H1 (cell line): Measurements from ENCODE around the gene ANKRD29. TPM values are rescaled to one million over a fixed set of nuclear protein-coding genes. Genes with fewer than 3 reads are reported as not detected.

ENCODE experiments used
- CTCF ChIA-PET: fragments of 300-600 bp; sonication (Branson Sonifier 250); formaldehyde crosslinking; loops from one replicate; lab custom pipeline; 2021; ENCODE audit not compliant: partially characterized antibody; lab: Charles Lee
- POLR2A ChIA-PET: fragments of 300-600 bp; sonication (Branson Sonifier 250); formaldehyde crosslinking; loops from one replicate; lab custom pipeline; 2021; ENCODE audit warnings: inconsistent platforms; ENCODE audit not compliant: partially characterized antibody; lab: Charles Lee
- DNase-seq, 2 experiments: peaks; one replicate each; pipeline versions ENCODE4 v3.0.0 to v3.0.0-alpha.2; 2010 to 2022; ENCODE audit warnings: low spot score in 2 of 2, low read depth in 1 of 2, mixed read lengths in 1 of 2
- FAIRE-seq: peaks from 2 replicates; lab custom pipeline; 2011; peaks lifted over from hg19 to GRCh38; lab: Jason Lieb, UNC
- H2AFZ ChIP-seq: 2 replicates; pipeline ENCODE4 v1.8.1; 2012; ENCODE audit warnings: low read length, inconsistent platforms
- H2AK5ac ChIP-seq: 2 replicates; pipeline ENCODE4 v1.6.1; 2013; ENCODE audit warnings: low read depth, low read length
- H2BK120ac ChIP-seq: replicated peaks from 2 replicates; pipeline ENCODE3; 2013; ENCODE audit warnings: low read depth, low read length, inconsistent platforms
- H2BK12ac ChIP-seq: 2 replicates; pipeline ENCODE4 v1.6.1; 2013; ENCODE audit warnings: low read depth, low read length
- H2BK15ac ChIP-seq: 2 replicates; pipeline ENCODE4 v1.6.1; 2013; ENCODE audit warnings: low read length
- H2BK20ac ChIP-seq: 2 replicates; pipeline ENCODE4 v1.6.1; 2013; ENCODE audit warnings: low read length
- H2BK5ac ChIP-seq: 2 replicates; pipeline ENCODE4 v1.6.1; 2013; ENCODE audit warnings: low read depth, low read length
- H3K14ac ChIP-seq: 2 replicates; pipeline ENCODE4 v1.6.1; 2013; ENCODE audit warnings: inconsistent platforms; ENCODE audit not compliant: insufficient read length
- H3K18ac ChIP-seq: 2 replicates; pipeline ENCODE4 v1.6.1; 2013; ENCODE audit warnings: low read length; ENCODE audit errors: extremely low read depth
- H3K23ac ChIP-seq: 2 replicates; pipeline ENCODE4 v1.6.1; 2013; ENCODE audit warnings: inconsistent platforms; ENCODE audit not compliant: insufficient read length
- H3K23me2 ChIP-seq: 2 replicates; pipeline ENCODE4 v1.6.1; 2013; ENCODE audit warnings: low read depth, low read length
- H3K27ac ChIP-seq: 2 replicates; pipeline ENCODE4 v1.6.1; 2011; ENCODE audit warnings: low read depth, low read length, inconsistent platforms
- H3K27me3 ChIP-seq, 4 experiments: replicated peaks in 1 of 4; 1 replicate in 1 of 4; 2 replicates in 3 of 4; pipeline versions ENCODE4 v1.6.1 to v1.8.1; 2011 to 2013; ENCODE audit warnings: low read length in 3 of 4, mild to moderate bottlenecking in 3 of 4, inconsistent platforms in 2 of 4, mixed read lengths in 2 of 4, moderate library complexity in 1 of 4; ENCODE audit not compliant: control insufficient read depth in 3 of 4, insufficient read depth in 3 of 4; ENCODE audit errors: extremely low read depth in 1 of 4
- H3K36me3 ChIP-seq, 4 experiments: 2 replicates each; pipeline versions ENCODE4 v1.6.1 to v1.8.1; 2011 to 2013; ENCODE audit warnings: mild to moderate bottlenecking in 4 of 4, low read length in 3 of 4, moderate library complexity in 2 of 4, control low read depth in 1 of 4, inconsistent platforms in 1 of 4; ENCODE audit not compliant: insufficient read depth in 4 of 4, control insufficient read depth in 2 of 4
- H3K4ac ChIP-seq: replicated peaks from 2 replicates; pipeline ENCODE3; 2013; ENCODE audit warnings: low read length, low read depth, mixed read lengths, inconsistent platforms; ENCODE audit not compliant: insufficient read length
- H3K4me1 ChIP-seq, 4 experiments: replicated peaks in 1 of 4; 1 replicate in 1 of 4; 2 replicates in 3 of 4; pipeline versions ENCODE4 v1.6.1 to v1.8.1; 2011 to 2013; ENCODE audit warnings: low read length in 3 of 4, inconsistent platforms in 2 of 4, mixed read lengths in 1 of 4; ENCODE audit not compliant: insufficient read depth in 4 of 4, control insufficient read depth in 3 of 4
- H3K4me2 ChIP-seq, 2 experiments: 2 replicates each; pipeline versions ENCODE4 v1.6.1 to v1.8.1; 2011 to 2013; ENCODE audit warnings: low read depth in 2 of 2, low read length in 2 of 2, control low read depth in 1 of 2, inconsistent platforms in 1 of 2, mild to moderate bottlenecking in 1 of 2; ENCODE audit not compliant: insufficient read depth in 1 of 2
- H3K4me3 ChIP-seq, 4 experiments: fragments of 200-600, 300-600 bp in 1 of 4; sonication (generic), shearing (Covaris generic), sonication (Bioruptor Twin) in 1 of 4; 2 replicates each; pipeline versions ENCODE4 v1.5.1 to v1.8.1; 2011 to 2016; ENCODE audit warnings: low read length in 4 of 4, low read depth in 3 of 4, control low read depth in 2 of 4, inconsistent platforms in 2 of 4, mild to moderate bottlenecking in 2 of 4, mixed read lengths in 1 of 4, moderate library complexity in 1 of 4; ENCODE audit not compliant: insufficient read depth in 2 of 4; ENCODE audit errors: extremely low read depth in 1 of 4
- H3K56ac ChIP-seq: replicated peaks from 2 replicates; pipeline ENCODE3; 2013; ENCODE audit warnings: low read depth, mild to moderate bottlenecking, mixed read lengths, low read length, inconsistent platforms; ENCODE audit not compliant: insufficient read length
- H3K79me1 ChIP-seq: 2 replicates; pipeline ENCODE4 v1.6.1; 2013; ENCODE audit warnings: low read depth, low read length, control low read depth
- H3K79me2 ChIP-seq, 2 experiments: 2 replicates each; pipeline versions ENCODE4 v1.6.1 to v1.8.1; 2012 to 2013; ENCODE audit warnings: low read length in 2 of 2, mild to moderate bottlenecking in 2 of 2, inconsistent platforms in 1 of 2; ENCODE audit not compliant: insufficient read depth in 2 of 2, control insufficient read depth in 1 of 2
- H3K9ac ChIP-seq, 4 experiments: replicated peaks in 1 of 4; 1 replicate in 1 of 4; 2 replicates in 3 of 4; pipeline versions ENCODE4 v1.6.1 to v1.8.1; 2011 to 2013; ENCODE audit warnings: low read depth in 3 of 4, low read length in 3 of 4, control low read depth in 2 of 4, mild to moderate bottlenecking in 2 of 4, moderate library complexity in 2 of 4, inconsistent platforms in 1 of 4; ENCODE audit errors: extremely low read depth in 1 of 4
- H3K9me3 ChIP-seq, 2 experiments: 2 replicates each; pipeline versions ENCODE4 v1.6.1 to v1.8.1; 2012 to 2013; ENCODE audit warnings: mild to moderate bottlenecking in 2 of 2, moderate library complexity in 2 of 2, control low read depth in 1 of 2, inconsistent platforms in 1 of 2, low read depth in 1 of 2, low read length in 1 of 2, mixed read lengths in 1 of 2; ENCODE audit not compliant: insufficient read depth in 2 of 2
- H4K20me1 ChIP-seq, 2 experiments: replicated peaks in 1 of 2; 2 replicates each; pipeline versions ENCODE3 to v1.8.1; 2011 to 2013; ENCODE audit warnings: inconsistent platforms in 2 of 2, low read length in 2 of 2, mild to moderate bottlenecking in 1 of 2; ENCODE audit not compliant: insufficient read depth in 2 of 2, control insufficient read depth in 1 of 2
- H4K5ac ChIP-seq: 2 replicates; pipeline ENCODE4 v1.6.1; 2013; ENCODE audit warnings: low read length, low read depth, mixed read lengths, inconsistent platforms; ENCODE audit not compliant: insufficient read length
- H4K8ac ChIP-seq: 2 replicates; pipeline ENCODE4 v1.8.0; 2013; ENCODE audit warnings: mild to moderate bottlenecking, moderate library complexity, low read length, inconsistent platforms; ENCODE audit not compliant: insufficient read depth; ENCODE audit errors: extremely low read depth
- H4K91ac ChIP-seq: replicated peaks from 2 replicates; pipeline ENCODE3; 2013; ENCODE audit warnings: low read length, mixed read lengths, inconsistent platforms; ENCODE audit not compliant: insufficient read length
- WGBS, 2 experiments: shearing (Covaris generic) in 1 of 2; methylation state at CpG; one replicate each; pipeline versions ENCODE4 v1.1.6 to v1.1.7; 2013 to 2015; ENCODE audit warnings: low lambda C conversion rate in 2 of 2, mixed read lengths in 2 of 2, inconsistent platforms in 1 of 2, low coverage in 1 of 2, missing lambda C conversion rate in 1 of 2; ENCODE audit not compliant: insufficient replicate concordance in 2 of 2, insufficient coverage in 1 of 2, insufficient read length in 1 of 2; ENCODE audit errors: extremely low coverage in 1 of 2, missing lambda C conversion rate in 1 of 2; 5-methylcytosine and 5-hydroxymethylcytosine counted together
- polyA plus RNA-seq, 7 experiments: library from polyadenylated mRNA; depleted of rRNA in 3 of 7; stranded (reverse) in 5 of 7; unstranded in 2 of 7; fragments of >200 nt in 5 of 7; fragments of 200-250 nt in 2 of 7; gene quantifications; 1 replicate in 5 of 7; 2 replicates in 1 of 7; 4 replicates in 1 of 7; pipeline versions ENCODE4 v1.2.1 to v1.2.3, GENCODE V29; 2011 to 2013; ENCODE audit warnings: missing spikeins in 2 of 7, mixed read lengths in 2 of 7
- total RNA-seq: library from RNA; stranded (reverse); fragmentation: NEBNext Ultra II Directional; extraction: Animal tissue kit (Norgen Biotek cat#: 25700); gene quantifications from 2 replicates; pipeline ENCODE4 v1.2.1, GENCODE V29; 2021

ANKRD29 gene
- total and polyA plus RNA-seq, 2 of the 8 experiments (the other 6 are each of a cell fraction or from before 2014, with no cell fraction given) = 3.0 to 7.3 TPM

DNA sequence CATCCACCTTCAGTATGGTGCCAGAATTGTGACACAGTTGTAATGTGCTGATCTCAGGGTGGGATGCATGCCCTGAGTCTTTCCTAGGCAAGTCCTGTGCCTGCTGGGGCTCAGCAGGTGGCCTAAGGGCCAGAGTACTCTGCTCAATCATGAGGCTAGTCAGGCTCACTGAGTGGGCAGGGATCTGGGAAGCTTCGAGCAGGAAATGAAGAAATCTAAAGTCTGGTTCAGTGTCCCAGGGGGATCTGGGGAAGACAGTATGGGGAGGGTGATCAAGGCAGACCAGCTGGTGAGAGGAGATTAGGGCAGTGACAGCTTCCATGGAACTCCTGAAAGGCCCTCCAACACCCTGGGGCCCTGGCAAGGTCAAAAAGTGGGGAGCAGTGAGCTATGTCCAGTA lies 8.9 kb upstream of the ANKRD29 start:
- H3K79me1 ChIP-seq = no peaks in the 10 kb centered on the region
- H3K9ac ChIP-seq = no peak overlapping the region
- no peak overlapping the region for H3K18ac ChIP-seq
- H3K79me2 ChIP-seq = no peaks in the 10 kb centered on the region
- no peak overlapping the region for H2BK20ac ChIP-seq
- no peak overlapping the region for H3K23ac ChIP-seq
- H4K91ac ChIP-seq = no peak overlapping the region
- no peaks in the 10 kb centered on the region for H4K20me1 ChIP-seq
- no peak overlapping the region for H3K56ac ChIP-seq
- H3K23me2 ChIP-seq = no peaks in the 10 kb centered on the region
- no peaks in the 10 kb centered on the region for H3K36me3 ChIP-seq
- H2BK5ac ChIP-seq = no peak overlapping the region
- CTCF ChIA-PET = no interaction called here
- H2BK120ac ChIP-seq = no peak overlapping the region
- H2AFZ ChIP-seq = no peak overlapping the region
- WGBS, 2 experiments = 75% methylated on average over 1 of the region's 1 CpG; no CpG with 5 or more reads in 1 of the 2 experiments
- H3K4me2 ChIP-seq = no peak overlapping the region
- H2AK5ac ChIP-seq = no peak overlapping the region
- POLR2A ChIA-PET = interaction anchor here (1.1 kb wide), 1 partner anchor 24 kb away, joined by 4 read pairs; no protein-coding TSS in a partner anchor
- H2BK15ac ChIP-seq = 0 out of 2 replicates have a peak overlapping the region, but pooled peaks have one; percentile 34
- FAIRE-seq = no peak
- H3K4me1 ChIP-seq = peaks cover 0 to 2% (median under 1%) of the 10 kb centered on the region in 4 experiments; a peak in 2 of 7 replicates
- no peak overlapping the region for H2BK12ac ChIP-seq
- no peak overlapping the region for H3K4ac ChIP-seq
- no peak overlapping the region for H4K8ac ChIP-seq
- no peak overlapping the region for H3K27ac ChIP-seq
- no peaks in the 10 kb centered on the region for H3K9me3 ChIP-seq
- H3K27me3 ChIP-seq = no peaks in the 10 kb centered on the region
- no peak overlapping the region for H3K4me3 ChIP-seq
- no peak overlapping the region for H3K14ac ChIP-seq
- H4K5ac ChIP-seq = no peak overlapping the region
- no peak for DNase-seq
